NCI-H2081 treated with DMSO at 0.1 percent for 48 hours (cell line): Measurements from ENCODE around the gene BMPER.
A peak's percentile ranks its signal among the peaks of the same experiment; 100 is the strongest.

Experiments used
- DNase-seq: peaks from one replicate; lab custom pipeline; 2025; lab: John Stamatoyannopoulos, UW

Gene BMPER

GRCh38 chr7:34062826-34063225 is 157.5 kb downstream of the BMPER start:
- DNase-seq, result no peak

- no peak for DNase-seq
Measured at GRCh38 chr7:34064519-34065158, 159.3 kb downstream of the BMPER start.

- no peak for DNase-seq
Measured at GRCh38 chr7:34066411-34066810, 161.1 kb downstream of the BMPER start.

GRCh38 chr7:34067005-34067778 is 161.9 kb downstream of the BMPER start:
- peak; percentile 21 for DNase-seq

GRCh38 chr7:34069676-34070075 is 164.3 kb downstream of the BMPER start:
- DNase-seq, result no peak

- DNase-seq, result no peak
Measured at GRCh38 chr7:34070511-34071323, 165.4 kb downstream of the BMPER start.

GRCh38 chr7:34073676-34074075 is 168.3 kb downstream of the BMPER start:
- DNase-seq, result no peak

GRCh38 chr7:34074421-34074820 is 169.1 kb downstream of the BMPER start:
- DNase-seq, result no peak

GRCh38 chr7:34075523-34076370 is 170.4 kb downstream of the BMPER start:
- no peak for DNase-seq

GRCh38 chr7:34077168-34077567 is 171.8 kb downstream of the BMPER start:
- no peak for DNase-seq

GRCh38 chr7:34078864-34079263 is 173.5 kb downstream of the BMPER start:
- no peak for DNase-seq

- DNase-seq, result no peak
Measured at GRCh38 chr7:34080513-34080912, 175.2 kb downstream of the BMPER start.

- no peak for DNase-seq
Measured at GRCh38 chr7:34081935-34082334, 176.6 kb downstream of the BMPER start.

GRCh38 chr7:34083440-34083839 is 178.1 kb downstream of the BMPER start:
- DNase-seq, result no peak

- no peak for DNase-seq
Measured at GRCh38 chr7:34084651-34085050, 179.3 kb downstream of the BMPER start.

GRCh38 chr7:34086064-34086463 is 180.7 kb downstream of the BMPER start:
- DNase-seq, result no peak

GRCh38 chr7:34086981-34087380 is 181.6 kb downstream of the BMPER start:
- DNase-seq, result no peak

GRCh38 chr7:34087892-34088891 is 182.9 kb downstream of the BMPER start:
- no peak for DNase-seq

- no peak for DNase-seq
Measured at GRCh38 chr7:34090816-34091215, 185.5 kb downstream of the BMPER start.

GRCh38 chr7:34091321-34091917 is 186.1 kb downstream of the BMPER start:
- no peak for DNase-seq
